Spleen (tissue), 7 donors: ENCODE measurements around the gene FGD5.

Experiments
- CTCF ChIP-seq, 11 experiments: fragments of 200-600 bp in 7 of 11; fragments of 450-650 bp in 4 of 11; sonication (generic) in 4 of 11; IDR thresholded peaks in 8 of 11; conservative IDR thresholded peaks in 3 of 11; 1 replicate in 7 of 11; 2 replicates in 4 of 11; pipeline versions ENCODE4 v1.4.0 to v1.8.0; 2016 to 2021; ENCODE audit warnings: antibody characterized with exemption in 11 of 11, inconsistent platforms in 4 of 11, mild to moderate bottlenecking in 1 of 11
- POLR2AphosphoS5 ChIP-seq, 3 donors: sonication (generic); formaldehyde crosslinking; IDR thresholded peaks; one replicate each; pipeline ENCODE4 v1.5.1; 2017; ENCODE audit warnings: antibody characterized with exemption in 3 of 3
- donor health status: DM: no; HTN: no; CAD: no; lungs with moderate emphysema.
- donor health status: DM: no; HTN: no; CAD: no.
- donor health status: DM: no; HTN: no; CAD: no.

- no peak for TF ChIP-seq CTCF (IDR thresholded peaks at IDR 0.05 in 8 of 11, conservative IDR thresholded peaks at IDR 0.05 in 3 of 11)
- TF ChIP-seq POLR2AphosphoS5 (IDR thresholded peaks at IDR 0.05), result no peak
Measured at GRCh38 chr3:14874784-14875183, 56.0 kb downstream of the FGD5 start.
